Loucy (cell line): ENCODE results near the gene PADI1.

Experiments used
- CTCF ChIP-seq: fragments of 200-600 bp; sonication (generic); conservative IDR thresholded peaks from 2 replicates; pipeline ENCODE4 v1.5.1; 2014; ENCODE audit warnings: mild to moderate bottlenecking, antibody characterized with exemption, low read length
- EZH2phosphoT487 ChIP-seq: fragments of 200-600 bp; IDR thresholded peaks from 2 replicates; pipeline ENCODE4 v1.6.1; 2018; ENCODE audit warnings: antibody characterized with exemption, mild to moderate bottlenecking, moderate library complexity, borderline replicate concordance

GRCh38 chr1:17244821-17245740 lies 40.2 kb downstream of the PADI1 start:
- TF ChIP-seq CTCF (no peak), EZH2phosphoT487 (no peak)
